ENCODE results near the gene CDKN2B-AS1. TPM values are rescaled to one million over a fixed set of nuclear protein-coding genes. Genes with fewer than 3 reads are reported as not detected.

The CDKN2B-AS1 gene
- total RNA-seq, 6 donors from 2014 or later: 1.3 to 3.0 (median 1.7) TPM; not detected in 1

DNA sequence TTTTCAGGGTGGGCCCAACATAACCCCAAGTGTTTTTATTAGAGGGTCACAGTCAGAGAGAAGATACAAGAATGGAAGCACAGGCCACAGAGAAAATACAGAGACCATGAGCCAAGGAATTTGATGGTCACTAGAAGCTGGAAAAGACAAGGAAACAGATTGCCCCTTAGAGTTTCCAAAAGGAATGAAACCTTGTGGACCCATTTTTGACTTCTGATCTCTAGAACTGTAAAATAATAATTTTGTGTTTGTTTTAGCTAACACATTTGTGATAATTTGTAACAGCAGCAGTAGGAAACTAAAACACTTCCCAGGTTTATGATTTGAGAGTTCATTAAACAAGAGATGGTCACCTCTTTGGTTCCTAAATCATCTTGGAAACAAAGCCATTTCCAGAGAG lies 22.2 kb upstream of the CDKN2B-AS1 start:
- Histone ChIP-seq H3K4me1 (peaks cover 17 to 33% (median 21%) of the 10 kb centered on the region in 4 donors), H3K27me3 (peaks cover 3 to 94% (median 63%) of the 10 kb centered on the region in 4 donors), H3K9me3 (no peaks in the 10 kb centered on the region), H3K27ac (no peak overlapping the region), H3K4me3 (no peak overlapping the region), H3K36me3 (no peaks in the 10 kb centered on the region)
- ATAC-seq (ENCODE audit: low FRiP score in 2 of 2) (no peak), DNase-seq (no peak)
- TF ChIP-seq POLR2AphosphoS5 (IDR thresholded peaks at IDR 0.05) (no peak), EP300 (IDR thresholded peaks at IDR 0.05) (no peak), POLR2A (IDR thresholded peaks at IDR 0.05) (no peak), CTCF (IDR thresholded peaks at IDR 0.05) (no peak)

DNA sequence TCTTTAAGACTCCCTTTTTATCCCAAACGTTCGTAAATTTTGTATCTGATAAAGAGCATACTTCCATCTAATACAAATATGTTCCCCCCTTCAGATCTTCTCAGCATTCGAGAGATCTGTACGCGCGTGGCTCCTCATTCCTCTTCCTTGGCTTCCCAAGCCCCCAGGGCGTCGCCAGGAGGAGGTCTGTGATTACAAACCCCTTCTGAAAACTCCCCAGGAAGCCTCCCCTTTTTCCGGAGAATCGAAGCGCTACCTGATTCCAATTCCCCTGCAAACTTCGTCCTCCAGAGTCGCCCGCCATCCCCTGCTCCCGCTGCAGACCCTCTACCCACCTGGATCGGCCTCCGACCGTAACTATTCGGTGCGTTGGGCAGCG lies 20.3 kb upstream of the CDKN2B-AS1 start:
- ATAC-seq (ENCODE audit: low FRiP score in 2 of 2) (peak in 1 of 2 donors; percentile 21), DNase-seq (no peak)
- Histone ChIP-seq H3K27me3 (peaks cover 3 to 79% (median 55%) of the 10 kb centered on the region in 4 donors), H3K9me3 (no peaks in the 10 kb centered on the region), H3K4me3 (peak overlapping the region in 3 of 4 donors; percentile 30 to 50 (median 38)), H3K4me1 (peaks cover 13 to 26% (median 15%) of the 10 kb centered on the region in 4 donors), H3K27ac (no peak overlapping the region), H3K36me3 (no peaks in the 10 kb centered on the region)
- 3 to 7% methylated on average over 21 of the region's 21 CpGs for WGBS, 2 donors
- TF ChIP-seq EP300 (IDR thresholded peaks at IDR 0.05): no peak

DNA sequence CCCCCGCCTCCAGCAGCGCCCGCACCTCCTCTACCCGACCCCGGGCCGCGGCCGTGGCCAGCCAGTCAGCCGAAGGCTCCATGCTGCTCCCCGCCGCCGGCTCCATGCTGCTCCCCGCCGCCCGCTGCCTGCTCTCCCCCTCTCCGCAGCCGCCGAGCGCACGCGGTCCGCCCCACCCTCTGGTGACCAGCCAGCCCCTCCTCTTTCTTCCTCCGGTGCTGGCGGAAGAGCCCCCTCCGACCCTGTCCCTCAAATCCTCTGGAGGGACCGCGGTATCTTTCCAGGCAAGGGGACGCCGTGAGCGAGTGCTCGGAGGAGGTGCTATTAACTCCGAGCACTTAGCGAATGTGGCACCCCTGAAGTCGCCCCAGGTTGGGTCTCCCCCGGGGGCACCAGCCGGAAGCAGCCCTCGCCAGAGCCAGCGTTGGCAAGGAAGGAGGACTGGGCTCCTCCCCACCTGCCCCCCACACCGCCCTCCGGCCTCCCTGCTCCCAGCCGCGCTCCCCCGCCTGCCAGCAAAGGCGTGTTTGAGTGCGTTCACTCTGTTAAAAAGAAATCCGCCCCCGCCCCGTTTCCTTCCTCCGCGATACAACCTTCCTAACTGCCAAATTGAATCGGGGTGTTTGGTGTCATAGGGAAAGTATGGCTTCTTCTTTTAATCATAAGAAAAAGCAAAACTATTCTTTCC lies 19.7 kb upstream of the CDKN2B-AS1 start:
- H3K4me3 ChIP-seq: peak overlapping the region in 3 of 4 donors; percentile 30 to 50 (median 38)
- DNase-seq: peak in 1 of 2 donors; percentile 88
- TF ChIP-seq POLR2AphosphoS5 (IDR thresholded peaks at IDR 0.05) (no peak), POLR2A (IDR thresholded peaks at IDR 0.05) (no peak), CTCF (IDR thresholded peaks at IDR 0.05) (no peak), EP300 (IDR thresholded peaks at IDR 0.05) (no peak)
- peak; percentile 62 to 90 for ATAC-seq (ENCODE audit: low FRiP score in 2 of 2)
- H3K27ac ChIP-seq: no peak overlapping the region
- no peaks in the 10 kb centered on the region for H3K36me3 ChIP-seq
- peaks cover 13 to 26% (median 15%) of the 10 kb centered on the region in 4 donors for H3K4me1 ChIP-seq
- H3K27me3 ChIP-seq: peaks cover 3 to 73% (median 53%) of the 10 kb centered on the region in 4 donors
- no peaks in the 10 kb centered on the region for H3K9me3 ChIP-seq
- 1% methylated on average over 24 to 39 of the region's 51 CpGs for WGBS, 2 donors

DNA sequence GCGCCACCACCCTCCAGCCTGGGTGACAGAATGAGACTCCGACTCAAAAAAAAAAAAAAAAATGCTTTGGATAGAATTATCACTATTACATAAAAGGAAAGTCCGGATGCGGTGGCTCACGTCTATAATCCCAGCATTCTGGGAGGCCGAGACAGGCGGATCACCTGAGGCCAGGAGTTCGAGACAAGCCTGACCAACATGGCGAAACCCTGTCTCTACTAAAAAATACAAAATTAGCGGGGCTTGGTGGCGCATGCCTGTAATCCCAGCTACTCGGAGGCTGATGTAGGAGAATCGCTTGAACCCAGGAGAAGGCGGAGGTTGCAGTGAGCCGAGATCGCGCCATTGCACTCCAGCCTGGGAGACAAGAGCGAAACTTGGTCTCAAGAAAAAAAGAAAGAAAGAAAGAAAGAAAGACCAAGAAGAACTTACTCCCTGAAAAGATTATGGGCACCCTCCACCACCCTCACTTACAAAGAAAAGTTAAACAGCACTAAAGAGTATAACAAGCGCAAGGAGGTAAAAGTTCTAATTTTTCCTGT lies 18.2 kb upstream of the CDKN2B-AS1 start:
- Histone ChIP-seq H3K9me3 (no peaks in the 10 kb centered on the region), H3K27me3 (peaks cover 0 to 62% (median 39%) of the 10 kb centered on the region in 4 donors), H3K27ac (no peak overlapping the region), H3K4me1 (peaks cover 13 to 19% (median 15%) of the 10 kb centered on the region in 4 donors), H3K36me3 (no peaks in the 10 kb centered on the region), H3K4me3 (no peak overlapping the region)
- WGBS, 2 donors: 27 to 30% methylated on average over 19 of the region's 19 CpGs
- ATAC-seq (ENCODE audit: low FRiP score in 2 of 2) (no peak), DNase-seq (no peak)
- TF ChIP-seq POLR2AphosphoS5 (IDR thresholded peaks at IDR 0.05): no peak
- no peak for TF ChIP-seq EP300 (IDR thresholded peaks at IDR 0.05)
- no peak for TF ChIP-seq CTCF (IDR thresholded peaks at IDR 0.05)
- TF ChIP-seq POLR2A (IDR thresholded peaks at IDR 0.05): no peak

- peaks cover 0 to 19% (median 3%) of the 10 kb centered on the region in 4 donors for H3K27me3 ChIP-seq
- 45 to 79% methylated on average over 1 of the region's 1 CpG for WGBS, 2 donors
- peaks cover 0 to 3% (median 0%) of the 10 kb centered on the region in 4 donors for H3K4me1 ChIP-seq
Observed at GRCh38 chr9:21982391-21982790, 12.2 kb upstream of the CDKN2B-AS1 start.

More at GRCh38 chr9:21982391-21982790, 12.2 kb upstream of the CDKN2B-AS1 start:
- Histone ChIP-seq H3K4me3 (no peak overlapping the region), H3K27ac (no peak overlapping the region), H3K36me3 (no peaks in the 10 kb centered on the region), H3K9me3 (no peaks in the 10 kb centered on the region)
- TF ChIP-seq EP300 (IDR thresholded peaks at IDR 0.05) (no peak), POLR2A (IDR thresholded peaks at IDR 0.05) (no peak), CTCF (IDR thresholded peaks at IDR 0.05) (no peak), POLR2AphosphoS5 (IDR thresholded peaks at IDR 0.05) (no peak)
- ATAC-seq (ENCODE audit: low FRiP score in 2 of 2): no peak
- no peak for DNase-seq
